Measurements from ENCODE around the gene HECA. TPM values are rescaled to one million over a fixed set of nuclear protein-coding genes. Genes with fewer than 3 reads are reported as not detected.

HECA gene
- total and polyA plus RNA-seq, 10 of the 15 experiments (the other 5 are each of a cell fraction or from before 2014, with no cell fraction given) = 0.52 to 7.2 (median 2.7) TPM

GRCh38 chr6:139091826-139092225 lies 43.1 kb upstream of the HECA start:
- H4K20me1 ChIP-seq (ENCODE audit: control insufficient read depth, insufficient read depth) = no peaks in the 10 kb centered on the region
- ChIA-PET RAD21 (ENCODE audit: unreplicated experiment) (no interaction called here), POLR2A (no interaction called here), CTCF (interaction anchor here (1.4 kb wide), 1 partner anchor 273 kb away, joined by 4 read pairs; no protein-coding TSS in a partner anchor), SMC1A (ENCODE audit: uncharacterized antibody, unreplicated experiment) (no interaction called here)
- in situ Hi-C loops (cut with MboI) (no loop called here), intact Hi-C loops (cut with micrococcal nuclease; ENCODE audit: unreplicated experiment) (no loop called here)
- FAIRE-seq (no peak), ATAC-seq (no peak), DNase-seq (ENCODE audit: low read depth, low spot score) (no peak)
- H3K9me3 ChIP-seq (replicated peaks; ENCODE audit: control insufficient read depth, insufficient read depth, low read length) = no peaks in the 10 kb centered on the region; the same call in 2 of the 3 replicates
- no peak overlapping the region for H3K4me3 ChIP-seq
- no peaks in the 10 kb centered on the region for H3K4me1 ChIP-seq (ENCODE audit: control insufficient read depth, insufficient read depth, low read length)
- H2AFZ ChIP-seq (ENCODE audit: control insufficient read depth, low read depth, low read length) = no peak overlapping the region
- TF ChIP-seq EP300 (IDR thresholded peaks at IDR 0.05; ENCODE audit: borderline replicate concordance in 1 of 2, control insufficient read depth in 1 of 2, low read depth in 2 of 2, low read length in 2 of 2) = no peak
- TF ChIP-seq ZBTB40 (IDR thresholded peaks at IDR 0.05; ENCODE audit: borderline replicate concordance) = no peak
- TF ChIP-seq MAX (IDR thresholded peaks at IDR 0.05; ENCODE audit: low read depth, low read length) = no peak
- TF ChIP-seq POLR2AphosphoS5 (IDR thresholded peaks at IDR 0.05; ENCODE audit: low read length) = no peak
- TF ChIP-seq USF2 (IDR thresholded peaks at IDR 0.05; ENCODE audit: borderline replicate concordance, low read depth, low read length) = no peak
- TF ChIP-seq RFX5 (IDR thresholded peaks at IDR 0.05; ENCODE audit: low read depth, low read length) = no peak
- TF ChIP-seq NFYA (IDR thresholded peaks at IDR 0.05; ENCODE audit: borderline replicate concordance, low read depth, low read length) = no peak
- no peak for TF ChIP-seq MEF2B (IDR thresholded peaks at IDR 0.05; ENCODE audit: partially characterized antibody, poor library complexity, severe bottlenecking)
- H3K36me3 ChIP-seq (ENCODE audit: control insufficient read depth in 2 of 2, insufficient read depth in 2 of 2, low read length in 1 of 2) = no peaks in the 10 kb centered on the region
- H3K27me3 ChIP-seq (replicated peaks in 1 of 2; ENCODE audit: control insufficient read depth in 2 of 2, insufficient read depth in 2 of 2, low read length in 1 of 2) = no peaks in the 10 kb centered on the region
- H3K9ac ChIP-seq (ENCODE audit: control insufficient read depth, insufficient read depth, low read length) = no peak overlapping the region
- H3K27ac ChIP-seq (ENCODE audit: control insufficient read depth, insufficient read depth) = no peak overlapping the region
- no peak overlapping the region for H3K4me2 ChIP-seq (ENCODE audit: control insufficient read depth, insufficient read depth)
- 35% methylated on average over 1 of the region's 1 CpG for WGBS (ENCODE audit: insufficient coverage, insufficient replicate concordance, low lambda C conversion rate, missing lambda C conversion rate)
- BruUV-seq (replicated peaks) = no TSS peak
- no peaks in the 10 kb centered on the region for H3K79me2 ChIP-seq (ENCODE audit: control insufficient read depth, insufficient read depth, low read length)
